Dermis blood vessel endothelial cell (primary cell): Measurements from ENCODE around the gene RAB40A. TPM values are rescaled to one million over a fixed set of nuclear protein-coding genes. Genes with fewer than 3 reads are reported as not detected.

Experiments
- DNase-seq: peaks from one replicate; pipeline ENCODE4 v3.0.0; 2010
- total RNA-seq: library from RNA; depleted of rRNA; stranded (reverse); fragments of >200 nt; gene quantifications from 2 replicates; pipeline ENCODE4 v1.2.3, GENCODE V29; 2014

Gene RAB40A
- 0.05 TPM in 1 of 2 replicates, not detected in the other for total RNA-seq

- no peak for DNase-seq
Measured at GRCh38 chrX:103519389-103519788, at the start of gene RAB40A. Gene RAB40A (minus strand): TSS chrX:103519489. CDS start chrX:103500756, 18,733 bp downstream.

GRCh38 chrX:103565752-103566151 lies 46.5 kb upstream of the RAB40A start:
- no peak for DNase-seq

- no peak for DNase-seq
Measured at GRCh38 chrX:103565197-103565596, 45.9 kb upstream of the RAB40A start.

- DNase-seq, result peak; percentile 15
Measured at GRCh38 chrX:103562801-103563200, 43.5 kb upstream of the RAB40A start.

GRCh38 chrX:103560256-103560655 lies 41.0 kb upstream of the RAB40A start:
- no peak for DNase-seq

GRCh38 chrX:103556963-103557612 lies 37.8 kb upstream of the RAB40A start:
- DNase-seq, result no peak

GRCh38 chrX:103554687-103555424 lies 35.6 kb upstream of the RAB40A start:
- DNase-seq, result peak; percentile 76

GRCh38 chrX:103552236-103552635 lies 32.9 kb upstream of the RAB40A start:
- DNase-seq, result no peak

- DNase-seq, result no peak
Measured at GRCh38 chrX:103550415-103551051, 31.2 kb upstream of the RAB40A start.

- DNase-seq, result no peak
Measured at GRCh38 chrX:103549916-103550315, 30.6 kb upstream of the RAB40A start.

- DNase-seq, result peak; percentile 1
Measured at GRCh38 chrX:103540145-103540544, 20.9 kb upstream of the RAB40A start.

GRCh38 chrX:103539695-103540094 lies 20.4 kb upstream of the RAB40A start:
- DNase-seq, result no peak

GRCh38 chrX:103538728-103539127 lies 19.4 kb upstream of the RAB40A start:
- DNase-seq, result no peak

- DNase-seq, result no peak
Measured at GRCh38 chrX:103537871-103538387, 18.6 kb upstream of the RAB40A start.

GRCh38 chrX:103536732-103537131 lies 17.4 kb upstream of the RAB40A start:
- DNase-seq, result no peak

- DNase-seq, result no peak
Measured at GRCh38 chrX:103536071-103536470, 16.8 kb upstream of the RAB40A start.

GRCh38 chrX:103535206-103535605 lies 15.9 kb upstream of the RAB40A start:
- DNase-seq, result no peak

- DNase-seq, result peak; percentile 78
Measured at GRCh38 chrX:103533511-103534216, 14.4 kb upstream of the RAB40A start.

GRCh38 chrX:103531002-103531401 lies 11.7 kb upstream of the RAB40A start:
- no peak for DNase-seq

- DNase-seq, result no peak
Measured at GRCh38 chrX:103530545-103530944, 11.3 kb upstream of the RAB40A start.

GRCh38 chrX:103529550-103529949 lies 10.3 kb upstream of the RAB40A start:
- no peak for DNase-seq

- DNase-seq, result no peak
Measured at GRCh38 chrX:103524747-103525146, 5.5 kb upstream of the RAB40A start.

GRCh38 chrX:103523605-103524004 lies 4.3 kb upstream of the RAB40A start:
- no peak for DNase-seq
